Neuronal stem cell (in vitro differentiated cells): ENCODE data around the gene BBS9.

ENCODE experiments used
- DNase-seq: peaks from one replicate; pipeline ENCODE4 v3.0.0-alpha.2; 2013; ENCODE audit warnings: low spot score
- H2AFZ ChIP-seq: one replicate; pipeline ENCODE4 v1.6.1; 2013; ENCODE audit warnings: mild to moderate bottlenecking, low read length, inconsistent platforms
- H2AK5ac ChIP-seq: 2 replicates; pipeline ENCODE4 v1.6.1; 2013; ENCODE audit warnings: low read depth, mild to moderate bottlenecking, inconsistent platforms, low read length, moderate library complexity, mixed read lengths
- H2BK120ac ChIP-seq: 2 replicates; pipeline ENCODE4 v1.6.1; 2013; ENCODE audit warnings: low read depth, mild to moderate bottlenecking, inconsistent platforms, low read length, moderate library complexity, mixed read lengths
- H2BK12ac ChIP-seq: one replicate; pipeline ENCODE4 v1.6.1; 2013; ENCODE audit warnings: low read length, inconsistent platforms
- H2BK15ac ChIP-seq: 2 replicates; pipeline ENCODE4 v1.6.1; 2013; ENCODE audit warnings: mild to moderate bottlenecking, low read length, inconsistent platforms, mixed read lengths
- H2BK5ac ChIP-seq: one replicate; pipeline ENCODE4 v1.6.1; 2013; ENCODE audit warnings: inconsistent platforms, mild to moderate bottlenecking, low read length, moderate library complexity
- H3K14ac ChIP-seq: one replicate; pipeline ENCODE4 v1.6.1; 2013; ENCODE audit warnings: low read length, inconsistent platforms
- H3K18ac ChIP-seq: 2 replicates; pipeline ENCODE4 v1.6.1; 2013; ENCODE audit warnings: low read length, inconsistent platforms
- H3K23ac ChIP-seq: 2 replicates; pipeline ENCODE4 v1.6.1; 2013; ENCODE audit warnings: low read depth, mild to moderate bottlenecking, mixed read lengths, low read length, inconsistent platforms; ENCODE audit not compliant: poor library complexity
- H3K27ac ChIP-seq: replicated peaks from 3 replicates; pipeline ENCODE4 v1.5.1; 2013; ENCODE audit warnings: low read length, inconsistent platforms
- H3K27me3 ChIP-seq, 3 experiments: 2 replicates each; pipeline ENCODE4 v1.6.1; 2013; ENCODE audit warnings: low read length in 3 of 3, mild to moderate bottlenecking in 2 of 3, inconsistent platforms in 1 of 3, low read depth in 1 of 3, mixed read lengths in 1 of 3, moderate library complexity in 1 of 3; ENCODE audit not compliant: control insufficient read depth in 3 of 3, insufficient read depth in 3 of 3
- H3K36me3 ChIP-seq, 2 donors: replicated peaks in 1 of 2; 2 replicates each; pipeline ENCODE4 v1.6.1; 2013; ENCODE audit warnings: low read length in 2 of 2; ENCODE audit not compliant: control insufficient read depth in 2 of 2, insufficient read depth in 2 of 2
- H3K4ac ChIP-seq: 2 replicates; pipeline ENCODE4 v1.6.1; 2013; ENCODE audit warnings: inconsistent platforms, mild to moderate bottlenecking, low read length, moderate library complexity
- H3K4me1 ChIP-seq, 2 donors: 1 replicate in 1 of 2; 2 replicates in 1 of 2; pipeline ENCODE4 v1.6.1; 2013; ENCODE audit warnings: low read length in 2 of 2, low read depth in 1 of 2; ENCODE audit not compliant: control insufficient read depth in 2 of 2, insufficient read depth in 1 of 2
- H3K4me2 ChIP-seq: one replicate; pipeline ENCODE4 v1.6.1; 2013; ENCODE audit warnings: mild to moderate bottlenecking, low read length, inconsistent platforms; ENCODE audit not compliant: insufficient read depth, poor library complexity, severe bottlenecking
- H3K4me3 ChIP-seq, 2 donors: 2 replicates each; pipeline ENCODE4 v1.5.1; 2013; ENCODE audit warnings: low read length in 2 of 2, mild to moderate bottlenecking in 2 of 2, inconsistent platforms in 1 of 2, moderate library complexity in 1 of 2
- H3K79me1 ChIP-seq: one replicate; pipeline ENCODE4 v1.6.1; 2013; ENCODE audit warnings: low read depth, mild to moderate bottlenecking, inconsistent platforms, low read length, moderate library complexity
- H3K9ac ChIP-seq: one replicate; pipeline ENCODE4 v1.6.1; 2013; ENCODE audit warnings: mild to moderate bottlenecking, low read depth, low read length, inconsistent platforms; ENCODE audit not compliant: poor library complexity
- H3K9me3 ChIP-seq, 2 donors: replicated peaks in 1 of 2; 2 replicates each; pipeline versions ENCODE3 to v1.6.1; 2013; ENCODE audit warnings: low read length in 2 of 2, mild to moderate bottlenecking in 2 of 2, inconsistent platforms in 1 of 2, low read depth in 1 of 2, mixed read lengths in 1 of 2, moderate library complexity in 1 of 2; ENCODE audit not compliant: control insufficient read depth in 2 of 2, insufficient read depth in 1 of 2
- H4K8ac ChIP-seq: one replicate; pipeline ENCODE4 v1.6.1; 2013; ENCODE audit warnings: low read depth, mild to moderate bottlenecking, inconsistent platforms, low read length, moderate library complexity
- H4K91ac ChIP-seq: one replicate; pipeline ENCODE4 v1.6.1; 2013; ENCODE audit warnings: low read length, low read depth, mild to moderate bottlenecking, inconsistent platforms; ENCODE audit not compliant: poor library complexity
- WGBS, 2 donors: extraction: QIAGEN DNeasy Blood & Tissue Kit; methylation state at CpG; one replicate each; pipeline ENCODE4 v1.1.7; 2013; ENCODE audit warnings: missing lambda C conversion rate in 2 of 2, mixed read lengths in 1 of 2; ENCODE audit not compliant: insufficient read length in 2 of 2, insufficient replicate concordance in 1 of 2; ENCODE audit errors: extremely low coverage in 2 of 2; 5-methylcytosine and 5-hydroxymethylcytosine counted together

Gene BBS9

DNA sequence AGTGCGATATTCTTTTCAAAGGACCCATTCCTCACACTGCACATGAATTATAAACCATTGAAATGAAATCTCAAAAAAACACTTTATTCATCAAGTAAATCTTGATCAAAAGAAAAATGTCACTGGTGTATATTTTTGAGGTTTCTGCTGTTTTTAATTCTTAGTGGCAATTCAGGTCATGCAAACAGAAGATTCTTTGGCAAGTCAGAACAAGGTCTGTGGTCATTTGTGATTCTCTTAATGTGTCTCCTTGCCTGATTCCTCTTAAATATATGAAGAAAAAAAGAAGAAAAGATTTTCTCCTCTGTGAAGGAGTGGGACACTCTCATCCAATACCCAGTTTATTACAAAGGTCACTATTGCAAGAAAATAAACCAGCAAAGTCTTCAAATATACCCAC is 467.8 kb downstream of the BBS9 start:
- H2BK15ac ChIP-seq, result no peak overlapping the region
- no peak overlapping the region for H4K8ac ChIP-seq
- peaks cover 0 to 3% of the 10 kb centered on the region in 2 donors for H3K4me1 ChIP-seq
- no peak overlapping the region for H2BK120ac ChIP-seq
- H2BK12ac ChIP-seq, result no peak overlapping the region
- H2AK5ac ChIP-seq, result no peak overlapping the region
- no peak overlapping the region for H3K4ac ChIP-seq
- H3K23ac ChIP-seq, result no peak overlapping the region
- no peak overlapping the region for H3K18ac ChIP-seq
- no peak overlapping the region for H2BK5ac ChIP-seq
- H3K27ac ChIP-seq, result no peak overlapping the region
- no CpG with 5 or more reads among the region's 1 CpG for WGBS, 2 donors
- no peak overlapping the region for H2AFZ ChIP-seq
- no peaks in the 10 kb centered on the region for H3K36me3 ChIP-seq
- no peak overlapping the region for H3K4me2 ChIP-seq
- no peak overlapping the region for H3K4me3 ChIP-seq
- H3K14ac ChIP-seq, result no peak overlapping the region
- DNase-seq, result no peak
- H3K9ac ChIP-seq, result no peak overlapping the region
- no peak overlapping the region for H4K91ac ChIP-seq
- H3K79me1 ChIP-seq, result no peaks in the 10 kb centered on the region
- H3K9me3 ChIP-seq, result no peaks in the 10 kb centered on the region
- H3K27me3 ChIP-seq, result no peaks in the 10 kb centered on the region

DNA sequence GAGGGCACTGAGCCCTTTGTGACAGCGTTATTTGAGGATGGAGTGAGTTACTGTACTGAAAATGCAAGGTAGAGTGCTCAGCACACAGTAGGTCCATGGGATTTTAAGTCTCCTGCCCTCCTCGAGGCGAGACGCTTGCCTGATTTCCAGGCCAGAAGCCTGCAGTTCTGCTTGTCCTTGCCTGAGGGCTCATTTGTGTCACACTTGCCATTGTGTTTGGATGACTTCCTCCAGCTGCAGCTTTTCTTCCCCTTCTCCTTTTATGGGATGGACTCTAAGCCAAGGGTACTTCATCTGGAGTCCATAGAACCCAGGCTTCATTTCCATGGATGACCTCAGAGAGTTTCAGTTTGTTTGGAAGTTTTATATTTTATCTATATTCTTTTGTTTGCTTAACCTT is 471.7 kb downstream of the BBS9 start:
- Histone ChIP-seq H3K18ac (no peak overlapping the region), H3K4ac (no peak overlapping the region), H2AFZ (no peak overlapping the region), H3K36me3 (no peaks in the 10 kb centered on the region), H3K4me3 (no peak overlapping the region), H3K27ac (no peak overlapping the region), H2BK15ac (no peak overlapping the region), H3K27me3 (no peaks in the 10 kb centered on the region), H2BK5ac (no peak overlapping the region), H3K4me2 (no peak overlapping the region), H2BK12ac (no peak overlapping the region), H4K8ac (no peak overlapping the region), H3K4me1 (peaks cover 0 to 3% of the 10 kb centered on the region in 2 donors), H3K9me3 (no peaks in the 10 kb centered on the region), H4K91ac (no peak overlapping the region), H3K23ac (no peak overlapping the region), H2BK120ac (no peak overlapping the region), H3K14ac (no peak overlapping the region), H3K79me1 (no peaks in the 10 kb centered on the region), H2AK5ac (no peak overlapping the region), H3K9ac (peak overlapping the region; percentile 50)
- no peak for DNase-seq
- WGBS, 2 donors, result no CpG with 5 or more reads among the region's 4 CpGs

DNA sequence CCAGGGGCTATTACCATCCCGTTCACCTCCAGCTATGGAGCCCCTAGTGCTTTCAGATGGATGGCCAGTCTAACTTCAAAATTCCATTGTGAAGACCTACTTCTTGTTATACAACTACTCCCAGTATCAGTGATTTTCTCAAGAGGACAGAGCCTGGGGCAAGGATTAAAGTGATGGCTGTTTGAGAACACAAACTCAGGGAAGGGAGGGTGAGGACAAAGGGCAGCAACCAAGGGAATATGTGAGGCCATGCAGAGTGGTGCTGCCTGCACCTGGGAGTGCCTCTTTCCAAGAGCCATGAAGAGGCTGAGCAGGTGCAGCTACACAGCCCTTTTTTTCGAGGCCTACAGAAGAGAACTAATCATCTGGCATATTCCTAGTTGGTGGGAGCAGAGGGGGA is 472.5 kb downstream of the BBS9 start:
- no peak overlapping the region for H2BK5ac ChIP-seq
- no peak overlapping the region for H3K14ac ChIP-seq
- no CpG with 5 or more reads among the region's 2 CpGs for WGBS, 2 donors
- H2BK15ac ChIP-seq, result no peak overlapping the region
- H3K36me3 ChIP-seq, result no peaks in the 10 kb centered on the region
- H3K79me1 ChIP-seq, result no peaks in the 10 kb centered on the region
- no peak overlapping the region for H3K4ac ChIP-seq
- H2AK5ac ChIP-seq, result no peak overlapping the region
- DNase-seq, result no peak
- peaks cover 0 to 3% of the 10 kb centered on the region in 2 donors for H3K4me1 ChIP-seq
- no peak overlapping the region for H2AFZ ChIP-seq
- no peaks in the 10 kb centered on the region for H3K27me3 ChIP-seq
- no peak overlapping the region for H4K91ac ChIP-seq
- H3K23ac ChIP-seq, result no peak overlapping the region
- no peaks in the 10 kb centered on the region for H3K9me3 ChIP-seq
- no peak overlapping the region for H4K8ac ChIP-seq
- H3K9ac ChIP-seq, result no peak overlapping the region
- H2BK12ac ChIP-seq, result no peak overlapping the region
- no peak overlapping the region for H3K4me3 ChIP-seq
- no peak overlapping the region for H3K27ac ChIP-seq
- H2BK120ac ChIP-seq, result no peak overlapping the region
- no peak overlapping the region for H3K18ac ChIP-seq
- H3K4me2 ChIP-seq, result no peak overlapping the region

DNA sequence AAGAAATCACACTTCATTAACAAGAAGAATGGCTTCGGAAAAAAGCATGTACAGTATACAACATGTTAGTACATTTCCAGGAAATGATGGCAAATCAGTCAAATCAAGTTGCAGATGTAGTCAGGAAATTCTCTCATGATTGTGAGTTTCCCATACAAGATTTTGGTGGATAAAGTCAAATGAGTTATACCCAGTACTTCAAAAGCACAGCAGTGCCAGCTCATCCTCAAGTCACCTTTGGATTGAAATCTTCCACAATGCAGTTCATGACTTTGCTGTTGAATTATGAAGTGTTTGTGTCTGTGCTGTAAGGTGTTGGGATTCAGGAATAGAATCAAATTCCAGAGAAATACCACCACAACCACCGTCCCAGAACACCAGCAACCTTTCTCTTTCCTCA is 474.7 kb downstream of the BBS9 start:
- no peak for DNase-seq
- no peak overlapping the region for H2BK5ac ChIP-seq
- no peak overlapping the region for H4K8ac ChIP-seq
- no peak overlapping the region for H3K27ac ChIP-seq
- no peak overlapping the region for H3K14ac ChIP-seq
- H3K4me3 ChIP-seq, result no peak overlapping the region
- H3K27me3 ChIP-seq, result no peaks in the 10 kb centered on the region
- no peak overlapping the region for H3K9ac ChIP-seq
- WGBS, 2 donors, result no CpG with 5 or more reads among the region's 2 CpGs
- no peak overlapping the region for H2BK12ac ChIP-seq
- no peak overlapping the region for H2AFZ ChIP-seq
- no peak overlapping the region for H3K23ac ChIP-seq
- no peaks in the 10 kb centered on the region for H3K36me3 ChIP-seq
- no peak overlapping the region for H3K4me2 ChIP-seq
- no peaks in the 10 kb centered on the region for H3K79me1 ChIP-seq
- peaks cover 0 to 3% of the 10 kb centered on the region in 2 donors for H3K4me1 ChIP-seq
- no peak overlapping the region for H2BK120ac ChIP-seq
- no peak overlapping the region for H3K18ac ChIP-seq
- no peaks in the 10 kb centered on the region for H3K9me3 ChIP-seq
- H2BK15ac ChIP-seq, result no peak overlapping the region
- H4K91ac ChIP-seq, result no peak overlapping the region
- H3K4ac ChIP-seq, result no peak overlapping the region
- no peak overlapping the region for H2AK5ac ChIP-seq
